GM21360 (cell line): ENCODE measurements around the gene ACSS1.

Source experiments
- ATAC-seq: cut with Tn5 transposase; IDR thresholded peaks from one replicate; pipeline ENCODE4 v1.9.1; 2021; ENCODE audit warnings: mild to moderate bottlenecking, moderate library complexity; ENCODE audit not compliant: unreplicated experiment

ACSS1 gene

DNA sequence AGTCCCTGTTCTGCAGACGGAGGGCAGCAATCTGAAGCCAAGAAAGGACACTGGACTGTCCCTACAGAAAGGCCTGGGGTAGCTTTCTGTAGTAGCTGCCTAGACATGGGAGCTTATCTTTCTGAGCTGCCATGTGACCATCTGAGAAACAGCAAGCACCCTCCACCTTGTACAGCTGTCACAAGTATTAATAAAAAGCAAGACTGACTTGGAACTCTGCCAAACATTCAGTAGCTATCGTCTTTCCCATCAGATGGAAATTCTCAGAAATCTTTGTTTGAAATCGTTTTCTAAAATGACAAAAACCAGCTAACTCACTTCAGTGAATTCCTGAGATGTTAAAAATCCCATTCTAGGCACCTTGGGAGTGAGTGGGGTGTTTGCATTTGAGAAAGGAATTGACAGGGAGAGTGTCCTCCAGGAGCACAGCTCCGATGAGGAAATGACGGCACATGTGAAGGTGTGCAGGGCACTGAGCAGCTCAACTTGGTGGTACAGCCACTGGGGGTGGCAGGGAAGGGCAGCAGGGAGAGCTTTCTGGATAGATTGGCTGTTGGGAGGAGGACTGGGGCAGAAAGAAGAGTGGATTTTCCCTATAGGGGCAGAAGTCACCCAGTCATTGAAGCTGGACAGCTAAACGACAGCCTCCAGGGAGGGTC lies 24.5 kb downstream of the ACSS1 start:
- ATAC-seq: no peak

GRCh38 chr20:25032478-25033264 lies 25.3 kb downstream of the ACSS1 start:
- no peak for ATAC-seq

GRCh38 chr20:25032065-25032477 lies 25.9 kb downstream of the ACSS1 start:
- no peak for ATAC-seq

DNA sequence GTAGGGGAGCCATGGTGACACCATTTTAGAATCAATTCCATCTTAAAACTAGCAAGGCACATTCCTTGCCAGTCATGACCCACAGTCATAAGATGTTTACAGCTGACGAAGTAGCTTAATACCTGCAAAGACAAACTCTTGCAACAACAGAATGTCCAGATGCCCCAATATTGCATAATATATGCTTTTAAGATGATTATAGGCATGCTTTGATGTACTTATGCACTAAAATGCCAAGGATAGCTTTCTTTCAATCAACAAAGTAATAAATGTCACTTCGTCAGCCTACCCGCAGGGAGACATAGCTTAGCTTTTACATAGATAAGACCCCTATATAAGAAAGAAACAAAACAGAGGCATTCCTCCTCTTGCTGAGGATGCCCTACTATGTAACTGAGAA lies 26.7 kb downstream of the ACSS1 start:
- ATAC-seq: no peak

GRCh38 chr20:25030649-25031207 lies 27.2 kb downstream of the ACSS1 start:
- no peak for ATAC-seq

DNA sequence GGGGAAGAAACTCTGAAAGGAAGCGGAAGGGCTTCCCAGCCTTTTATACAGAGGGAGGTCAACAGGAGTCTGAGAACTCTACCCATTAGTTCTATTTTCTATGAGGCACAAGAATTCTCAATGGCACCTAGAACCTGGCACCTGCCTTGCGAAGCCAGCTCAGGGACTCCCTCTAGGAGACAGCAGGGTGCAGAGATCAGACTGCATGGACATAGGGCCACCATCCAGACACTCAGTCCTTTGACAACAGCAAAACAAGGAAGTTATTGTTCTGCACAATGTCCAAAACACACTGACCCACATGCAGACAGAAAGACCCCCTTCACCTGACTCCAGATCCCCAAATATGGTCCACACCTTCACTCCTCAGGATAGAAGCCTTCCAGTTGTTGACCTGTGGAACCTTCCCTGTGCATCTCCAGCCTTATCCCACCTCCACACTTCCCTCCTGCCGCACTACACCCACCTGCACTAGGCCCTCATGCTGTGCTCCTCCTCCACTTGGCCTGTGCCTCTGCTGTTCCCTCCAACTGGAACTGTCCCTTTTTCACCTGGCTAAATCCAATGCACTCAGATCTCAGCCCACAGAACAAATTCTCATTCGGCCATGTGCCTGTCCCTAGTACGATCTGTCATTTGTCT lies 27.8 kb downstream of the ACSS1 start:
- no peak for ATAC-seq

- no peak for ATAC-seq
These were observed 31.8 kb downstream of the ACSS1 start for GRCh38 chr20:25025986-25026605.

DNA sequence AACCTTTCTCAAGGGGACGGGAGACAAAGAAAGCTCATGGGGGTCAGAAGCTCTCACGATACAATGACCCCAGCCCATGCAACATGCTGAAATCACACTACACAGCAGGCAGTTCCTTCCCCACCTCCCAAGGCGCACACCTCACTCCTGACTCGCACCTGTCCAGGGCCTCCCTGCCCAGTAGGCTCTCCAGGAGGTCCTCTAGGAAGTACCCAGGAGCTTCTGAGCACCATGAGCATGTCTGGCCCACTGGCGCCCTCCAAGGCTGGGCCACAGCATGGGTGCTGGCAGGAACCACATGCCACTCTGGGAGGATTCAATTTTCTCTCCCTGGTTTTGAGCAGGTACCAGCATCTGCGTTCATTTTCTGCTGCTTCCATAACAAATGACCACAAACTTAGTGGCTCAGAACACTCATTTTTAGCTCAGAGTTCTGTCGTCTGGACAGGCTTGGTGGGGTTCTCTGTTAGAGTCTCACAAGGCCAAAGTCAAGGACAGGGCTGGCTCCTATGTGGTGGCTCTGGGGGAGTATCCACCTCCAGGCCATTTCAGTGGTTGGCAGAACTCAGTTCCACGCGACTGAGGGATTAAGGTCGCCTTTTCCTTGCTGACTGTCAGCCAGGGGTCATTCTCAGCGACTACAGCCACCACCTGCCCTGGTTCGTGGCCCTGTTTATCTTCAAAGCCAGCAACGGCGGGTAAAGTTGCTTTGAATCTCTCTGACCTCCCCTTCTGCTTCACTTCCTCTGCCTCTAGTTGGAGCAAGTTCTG lies 32.7 kb downstream of the ACSS1 start:
- ATAC-seq: no peak

- ATAC-seq: no peak
These were observed 33.8 kb downstream of the ACSS1 start for GRCh38 chr20:25024171-25024570.

DNA sequence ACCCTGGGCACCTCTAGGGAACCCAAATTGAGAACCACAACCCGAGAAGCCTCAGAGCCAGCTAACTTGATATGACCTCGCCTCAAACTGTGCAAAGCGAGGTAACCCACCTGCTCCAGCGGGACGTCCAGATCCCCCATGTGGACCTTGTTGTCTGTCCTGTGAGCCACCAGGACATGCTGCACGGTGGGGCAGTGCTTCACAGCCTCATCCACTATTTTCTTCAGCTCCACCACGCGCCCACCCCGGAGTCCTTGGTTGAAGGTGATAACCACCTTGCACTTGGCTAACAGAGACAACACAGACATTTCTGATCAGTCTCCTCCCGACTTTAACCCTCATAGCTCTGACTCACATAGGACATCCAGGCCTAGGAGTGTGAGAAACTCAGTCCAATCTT lies 34.6 kb downstream of the ACSS1 start:
- ATAC-seq: no peak

DNA sequence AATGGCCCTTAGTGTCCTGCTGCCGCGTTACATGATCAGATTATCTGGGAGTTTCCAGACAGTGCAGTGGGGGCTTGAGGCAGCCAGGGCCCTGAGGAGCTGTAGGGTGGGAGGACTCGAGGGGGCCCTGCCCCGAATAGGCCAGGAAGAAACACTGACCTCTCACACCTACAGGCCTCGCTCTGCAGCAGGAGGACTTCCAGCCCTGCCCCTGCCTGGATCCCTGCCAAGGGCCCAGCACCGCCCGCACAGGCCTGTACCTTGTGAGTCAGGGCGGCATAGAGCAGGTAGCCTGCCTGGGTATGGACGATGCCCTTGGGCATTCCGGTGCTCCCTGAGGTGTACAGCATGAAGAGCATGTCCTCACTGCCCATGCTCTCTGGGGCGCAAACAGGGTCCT lies 35.3 kb downstream of the ACSS1 start:
- ATAC-seq: no peak

DNA sequence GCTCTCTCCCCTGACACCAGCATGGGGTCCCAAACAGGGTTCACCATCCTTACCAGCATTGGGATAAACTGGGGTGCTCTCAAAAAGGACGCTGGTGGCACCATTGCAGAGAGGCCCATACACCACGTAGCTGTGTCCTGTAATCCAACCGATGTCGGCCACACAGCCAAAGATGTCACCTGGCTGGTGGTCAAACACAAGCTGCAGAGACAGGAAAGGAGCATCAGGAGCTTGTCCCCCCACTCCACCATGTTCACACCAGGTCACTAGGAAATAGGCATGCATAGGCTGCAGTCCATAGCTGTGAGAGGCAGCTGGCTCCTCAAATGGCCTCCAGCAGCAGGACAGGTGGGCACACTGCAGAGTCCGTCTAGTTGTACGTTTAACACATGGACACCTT lies 36.6 kb downstream of the ACSS1 start:
- ATAC-seq: no peak

- no peak for ATAC-seq
These were observed 37.0 kb downstream of the ACSS1 start for GRCh38 chr20:25020901-25021301.

DNA sequence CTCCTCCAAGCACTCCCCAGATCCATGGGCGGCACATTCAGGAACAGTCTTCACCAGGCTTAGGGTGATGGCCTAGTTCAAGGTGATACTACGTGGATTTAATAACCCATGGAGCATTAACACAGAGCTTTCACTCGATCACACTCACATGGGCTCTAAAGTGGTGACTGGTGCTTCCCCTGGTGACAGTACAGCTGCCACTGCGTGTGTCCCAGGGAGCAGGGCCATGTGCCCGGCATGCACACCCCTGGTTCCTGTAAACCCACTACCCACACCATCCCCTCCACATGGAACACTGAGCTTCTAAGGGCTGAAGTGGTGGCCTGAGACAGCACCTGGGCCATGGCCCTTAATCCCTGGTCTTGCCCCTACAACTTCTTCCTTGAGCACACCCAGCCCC lies 37.6 kb downstream of the ACSS1 start:
- ATAC-seq: no peak

- no peak for ATAC-seq
These were observed 38.4 kb downstream of the ACSS1 start for GRCh38 chr20:25019381-25020155.

DNA sequence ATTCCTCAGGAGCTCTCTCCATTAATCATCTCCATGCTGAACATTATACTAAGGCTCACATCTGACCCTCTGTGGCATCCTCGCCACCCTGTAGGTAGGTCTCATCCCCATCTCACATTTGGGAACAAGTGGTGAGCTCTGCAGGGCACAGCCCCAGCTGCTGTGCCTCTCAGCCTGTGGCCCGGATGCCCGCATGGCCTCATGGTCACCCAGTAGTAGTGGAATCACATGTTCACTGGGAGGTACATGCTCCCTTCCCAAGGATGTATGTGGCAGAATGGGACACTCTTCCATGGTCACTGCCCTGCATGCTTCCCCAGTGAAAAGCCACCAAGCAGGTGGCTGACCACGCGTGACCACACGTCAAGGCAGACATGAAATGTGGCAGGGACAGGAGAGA lies 39.1 kb downstream of the ACSS1 start:
- ATAC-seq: no peak

DNA sequence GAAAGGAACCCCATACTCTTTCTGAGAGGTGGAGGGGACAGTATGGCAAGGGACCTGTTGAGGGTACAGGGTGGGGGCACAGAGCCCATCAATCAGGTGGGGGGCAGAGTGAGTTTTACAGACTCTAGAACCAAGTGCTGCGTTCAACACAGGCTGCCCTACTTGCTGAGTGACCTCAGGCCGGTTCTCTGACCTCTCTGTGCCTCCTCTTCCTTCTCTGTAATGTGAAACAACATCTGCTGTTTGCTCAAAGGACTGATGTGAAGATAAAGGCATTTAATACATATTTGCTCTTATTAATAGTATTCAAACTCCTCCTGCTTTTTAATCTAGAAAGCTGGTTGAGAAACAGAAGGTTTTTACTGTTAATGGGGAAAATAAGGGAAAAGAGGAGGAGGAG lies 39.5 kb downstream of the ACSS1 start:
- no peak for ATAC-seq

DNA sequence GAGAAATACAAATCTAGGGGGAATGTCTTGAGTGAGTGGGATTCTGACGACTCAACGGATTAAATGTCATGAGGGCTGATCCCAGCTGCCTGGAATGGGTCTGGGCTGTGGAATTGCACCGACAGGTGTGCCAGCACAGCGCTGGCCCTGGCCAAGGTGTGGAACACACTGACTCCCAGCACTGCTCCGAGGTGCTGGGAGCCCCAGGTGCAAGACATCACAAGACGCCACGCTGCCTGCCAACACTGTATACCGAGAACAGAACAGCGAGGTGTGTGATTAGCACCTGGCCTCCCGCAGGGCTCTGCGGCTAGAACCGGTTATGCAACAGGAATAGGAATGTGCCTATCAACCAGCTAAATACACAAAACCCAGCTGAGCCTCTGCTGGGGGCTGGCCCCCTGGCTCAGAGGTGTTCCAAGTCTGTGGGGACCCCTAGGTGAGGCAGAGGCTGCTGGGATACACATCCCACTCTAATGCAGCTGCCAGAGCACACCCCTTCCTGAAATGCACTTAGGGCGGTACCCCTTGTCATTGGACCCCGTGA lies 40.6 kb downstream of the ACSS1 start:
- no peak for ATAC-seq

- no peak for ATAC-seq
These were observed 41.5 kb downstream of the ACSS1 start for GRCh38 chr20:25016471-25016870.

DNA sequence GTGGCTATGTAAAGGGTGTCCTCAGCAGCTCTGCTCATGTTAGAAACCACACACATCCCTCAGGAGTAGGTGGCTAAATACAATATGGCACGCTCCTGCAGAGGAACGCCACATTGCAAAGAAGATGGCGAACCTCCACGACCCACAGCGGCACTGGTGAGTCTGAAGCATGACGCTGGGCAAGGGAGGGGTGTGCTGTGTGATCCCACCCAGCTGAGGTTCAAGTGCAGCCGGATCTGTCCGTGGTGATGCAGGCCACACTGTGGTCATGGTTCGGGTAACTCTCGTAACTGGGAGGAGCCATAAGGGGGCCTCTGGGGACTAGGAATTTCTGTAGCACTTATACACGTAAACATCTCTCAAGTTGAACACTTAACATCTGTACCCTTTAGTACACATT lies 42.0 kb downstream of the ACSS1 start:
- ATAC-seq: no peak
